Skeletal muscle satellite cell (primary cell): ENCODE measurements around the gene WRNIP1.

ENCODE experiments used
- H3K27me3 ChIP-seq: 2 replicates; pipeline ENCODE4 v1.7.0; 2013; ENCODE audit warnings: low read length; ENCODE audit not compliant: control insufficient read depth, insufficient read depth
- H3K36me3 ChIP-seq: 2 replicates; pipeline ENCODE4 v1.7.0; 2013; ENCODE audit warnings: mild to moderate bottlenecking, control low read depth, low read length; ENCODE audit not compliant: insufficient read depth
- H3K4me1 ChIP-seq: 2 replicates; pipeline ENCODE4 v1.7.0; 2013; ENCODE audit warnings: low read length; ENCODE audit not compliant: control insufficient read depth, insufficient read depth
- H3K4me2 ChIP-seq: 2 replicates; pipeline ENCODE4 v1.7.0; 2013; ENCODE audit warnings: mild to moderate bottlenecking, low read length
- H3K4me3 ChIP-seq: 2 replicates; pipeline ENCODE4 v1.7.0; 2013; ENCODE audit warnings: low read length
- H3K9ac ChIP-seq: 2 replicates; pipeline ENCODE4 v1.7.0; 2013; ENCODE audit warnings: mild to moderate bottlenecking, low read depth, low read length, moderate library complexity
- H3K9me3 ChIP-seq: replicated peaks from 2 replicates; pipeline ENCODE4 v1.7.0; 2013; ENCODE audit warnings: mild to moderate bottlenecking, control low read depth, low read length

The WRNIP1 gene

DNA sequence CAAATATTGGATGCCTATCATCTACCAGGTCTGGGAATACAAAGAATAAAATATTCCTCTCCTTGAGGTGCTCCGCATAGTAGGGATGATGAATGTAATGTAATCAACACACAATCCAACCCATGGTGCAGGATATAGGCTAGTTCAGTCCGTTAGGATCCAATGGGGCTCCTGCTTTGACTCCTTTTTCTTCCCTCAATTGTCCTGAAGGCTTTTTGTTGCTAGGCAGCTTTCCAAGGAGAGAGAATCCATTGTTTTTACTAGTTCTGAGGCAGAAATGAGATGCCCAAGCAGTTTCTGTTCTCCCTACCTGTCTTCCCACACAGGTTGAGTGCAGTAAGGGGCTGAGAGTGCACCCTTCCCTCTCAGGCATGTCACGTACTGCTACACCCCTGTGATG, 12.1 kb downstream of the WRNIP1 start:
- no peak overlapping the region for H3K4me2 ChIP-seq
- no peak overlapping the region for H3K4me3 ChIP-seq
- peaks cover 49% of the 10 kb centered on the region for H3K36me3 ChIP-seq
- no peak overlapping the region for H3K9ac ChIP-seq
- H3K27me3 ChIP-seq: no peaks in the 10 kb centered on the region
- peaks cover 5% of the 10 kb centered on the region for H3K4me1 ChIP-seq
- H3K9me3 ChIP-seq: no peaks in the 10 kb centered on the region

DNA sequence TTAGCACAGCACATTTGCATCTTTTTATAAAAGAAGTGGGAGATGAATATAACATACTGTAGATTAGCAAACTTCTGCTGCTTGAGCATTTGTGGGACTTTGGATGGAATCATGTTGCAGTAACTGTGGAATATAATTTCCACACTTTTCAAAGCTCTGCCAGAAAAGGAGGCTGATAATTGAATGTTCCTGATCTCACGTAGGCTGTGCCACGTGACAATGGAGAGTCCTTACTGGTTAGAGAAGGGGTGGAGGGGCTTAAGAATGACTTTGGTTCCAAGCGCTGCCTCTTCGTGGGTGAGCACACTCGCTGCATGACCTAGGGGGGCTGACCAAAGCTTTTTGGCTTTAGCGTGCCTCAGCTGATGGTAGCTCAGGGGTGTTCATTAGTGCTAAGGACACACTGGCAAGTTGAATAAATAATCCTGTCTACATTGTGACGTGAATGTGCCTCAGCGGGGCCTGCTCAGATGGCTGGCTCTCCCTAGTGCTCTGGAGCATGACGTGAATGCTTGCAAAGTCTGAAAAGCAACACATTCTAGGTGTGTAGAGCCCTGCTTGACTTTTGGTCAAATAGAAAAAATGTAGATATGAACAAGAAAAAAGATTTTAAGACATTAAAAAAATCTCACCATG, 15.0 kb downstream of the WRNIP1 start:
- H3K4me2 ChIP-seq: no peak overlapping the region
- H3K4me1 ChIP-seq: peaks cover 5% of the 10 kb centered on the region
- H3K9ac ChIP-seq: no peak overlapping the region
- H3K9me3 ChIP-seq: no peaks in the 10 kb centered on the region
- peaks cover 51% of the 10 kb centered on the region for H3K36me3 ChIP-seq
- H3K27me3 ChIP-seq: no peaks in the 10 kb centered on the region
- H3K4me3 ChIP-seq: no peak overlapping the region

DNA sequence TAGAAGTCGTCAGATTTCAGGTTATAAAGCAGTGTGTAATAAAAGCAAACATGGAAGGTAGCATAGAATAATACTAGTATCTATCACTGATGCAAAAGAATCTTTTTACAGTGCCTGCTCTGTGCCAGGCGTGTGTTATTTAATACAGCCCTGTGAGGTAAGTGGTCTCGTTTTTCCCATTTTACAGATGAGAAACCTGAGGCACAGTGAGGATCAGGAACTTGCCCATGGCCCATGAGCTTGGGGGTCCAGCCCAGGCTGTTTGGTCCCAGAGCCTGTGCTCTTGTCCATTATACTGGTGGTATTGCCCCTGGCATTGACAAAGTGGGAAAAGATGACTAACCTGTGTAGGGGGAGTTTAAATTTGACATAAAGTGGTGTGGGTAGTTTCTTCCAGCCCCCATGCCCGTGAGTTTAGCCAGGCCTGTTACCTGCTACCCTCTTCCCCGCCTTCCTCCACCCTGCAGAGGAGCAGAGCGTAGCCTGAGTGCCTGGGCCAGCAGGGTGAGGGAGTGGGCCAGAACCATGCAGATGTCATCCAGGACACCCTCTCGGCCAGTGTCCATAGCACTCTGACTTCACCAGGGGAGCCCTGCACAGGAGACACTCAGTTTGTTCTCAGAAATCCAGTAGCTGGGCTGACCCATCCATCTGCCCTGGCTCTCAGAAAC, 16.6 kb downstream of the WRNIP1 start:
- Histone ChIP-seq H3K36me3 (peaks cover 50% of the 10 kb centered on the region), H3K9ac (no peak overlapping the region), H3K27me3 (no peaks in the 10 kb centered on the region), H3K4me3 (no peak overlapping the region), H3K9me3 (no peaks in the 10 kb centered on the region), H3K4me1 (peaks cover 5% of the 10 kb centered on the region), H3K4me2 (no peak overlapping the region)

DNA sequence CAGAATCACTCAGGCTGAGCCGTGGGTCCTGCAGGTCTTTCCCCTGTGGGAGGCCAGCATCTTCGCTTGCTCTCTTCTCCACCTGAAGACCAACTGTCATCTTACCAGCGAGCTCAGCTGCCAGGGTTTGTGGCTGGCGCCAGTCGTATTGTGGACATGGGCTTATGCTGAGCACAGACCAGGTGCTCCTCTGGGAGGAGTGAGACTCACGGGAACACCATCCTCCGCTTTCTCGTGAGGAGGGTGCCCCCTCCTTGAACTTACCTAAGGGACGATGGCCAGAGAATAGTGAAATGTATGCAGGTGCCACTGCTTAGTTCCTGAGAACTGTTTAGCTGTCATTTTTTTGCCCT, 17.1 kb downstream of the WRNIP1 start:
- Histone ChIP-seq H3K4me3 (no peak overlapping the region), H3K27me3 (no peaks in the 10 kb centered on the region), H3K36me3 (peaks cover 50% of the 10 kb centered on the region), H3K4me2 (no peak overlapping the region), H3K9ac (no peak overlapping the region), H3K4me1 (peaks cover 5% of the 10 kb centered on the region), H3K9me3 (no peaks in the 10 kb centered on the region)

DNA sequence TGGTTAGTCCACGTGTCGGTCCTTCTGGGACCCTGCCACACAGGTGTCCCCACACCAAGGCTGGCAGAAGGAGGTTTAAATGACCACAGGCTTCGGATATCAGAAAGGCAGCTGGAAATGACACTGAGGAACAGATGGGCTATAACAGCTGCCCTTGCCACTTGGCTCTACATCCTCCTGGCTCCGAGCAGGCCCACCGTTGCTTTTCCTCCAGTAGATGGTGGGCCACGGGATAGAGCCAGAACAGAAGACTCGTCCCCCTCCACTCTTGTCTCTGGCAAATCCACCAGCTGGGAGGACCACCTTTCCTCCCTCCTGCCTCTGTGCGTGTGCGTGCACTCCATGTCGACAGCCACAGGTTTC, 17.6 kb downstream of the WRNIP1 start:
- Histone ChIP-seq H3K9me3 (no peaks in the 10 kb centered on the region), H3K27me3 (no peaks in the 10 kb centered on the region), H3K4me1 (peaks cover 1% of the 10 kb centered on the region), H3K9ac (no peak overlapping the region), H3K4me3 (no peak overlapping the region), H3K4me2 (no peak overlapping the region), H3K36me3 (peaks cover 50% of the 10 kb centered on the region)

DNA sequence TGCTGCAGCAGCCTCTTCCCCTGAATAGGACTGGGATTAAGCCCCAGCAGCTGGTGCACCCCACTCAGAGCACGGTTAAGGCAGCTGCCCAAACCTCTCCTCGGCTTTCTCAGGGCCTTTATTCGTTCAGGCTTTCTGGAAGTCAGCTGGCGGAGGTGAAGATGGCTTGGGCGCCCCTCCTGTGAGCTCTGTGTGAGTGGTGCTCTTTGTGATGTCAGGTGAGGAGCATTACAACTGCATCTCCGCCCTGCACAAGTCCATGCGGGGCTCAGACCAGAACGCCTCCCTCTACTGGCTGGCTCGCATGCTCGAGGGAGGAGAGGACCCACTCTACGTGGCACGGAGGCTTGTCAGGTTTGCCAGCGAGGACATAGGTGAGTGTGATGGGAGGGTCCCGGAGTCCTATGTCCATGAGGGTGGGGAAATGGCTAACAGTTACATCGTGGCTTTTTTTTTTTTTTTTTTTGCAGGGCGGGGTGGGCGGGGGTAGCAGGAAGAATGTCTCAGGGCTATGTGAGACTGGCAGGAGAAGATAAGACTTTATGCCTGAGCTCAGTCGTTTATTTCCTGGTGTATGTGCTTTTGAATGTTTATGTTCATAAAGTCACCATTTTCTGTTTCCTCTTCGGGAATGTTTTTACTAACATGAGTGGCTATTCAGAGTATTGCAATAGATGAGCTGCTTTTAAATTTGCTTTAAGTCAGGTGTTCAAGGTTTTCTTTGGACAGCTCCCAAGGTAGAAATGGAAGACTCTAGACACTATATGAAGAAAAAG, 18.2 kb downstream of the WRNIP1 start:
- Histone ChIP-seq H3K4me3 (no peak overlapping the region), H3K4me1 (no peaks in the 10 kb centered on the region), H3K27me3 (no peaks in the 10 kb centered on the region), H3K9me3 (no peaks in the 10 kb centered on the region), H3K36me3 (peaks cover 50% of the 10 kb centered on the region), H3K9ac (no peak overlapping the region), H3K4me2 (no peak overlapping the region)

DNA sequence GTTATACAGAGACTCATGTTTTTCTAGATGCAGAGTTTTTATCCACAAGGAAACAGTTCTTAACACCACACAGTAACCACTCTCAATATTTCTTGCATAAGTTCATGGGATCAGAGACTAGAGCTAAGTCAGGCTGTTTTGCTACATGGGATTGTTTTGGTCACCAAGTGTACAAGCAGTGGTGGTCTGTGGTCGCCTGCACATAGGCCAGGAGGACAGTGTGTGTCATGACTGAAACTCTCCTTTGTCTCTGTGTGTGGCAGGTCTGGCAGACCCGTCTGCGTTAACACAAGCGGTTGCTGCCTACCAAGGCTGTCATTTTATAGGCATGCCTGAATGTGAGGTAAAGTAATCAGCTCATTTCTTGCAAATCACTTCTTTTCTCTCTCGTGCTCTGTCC, 18.9 kb downstream of the WRNIP1 start:
- Histone ChIP-seq H3K27me3 (no peaks in the 10 kb centered on the region), H3K4me3 (no peak overlapping the region), H3K36me3 (peaks cover 45% of the 10 kb centered on the region), H3K4me1 (peaks cover 3% of the 10 kb centered on the region), H3K4me2 (no peak overlapping the region), H3K9me3 (no peaks in the 10 kb centered on the region), H3K9ac (no peak overlapping the region)

DNA sequence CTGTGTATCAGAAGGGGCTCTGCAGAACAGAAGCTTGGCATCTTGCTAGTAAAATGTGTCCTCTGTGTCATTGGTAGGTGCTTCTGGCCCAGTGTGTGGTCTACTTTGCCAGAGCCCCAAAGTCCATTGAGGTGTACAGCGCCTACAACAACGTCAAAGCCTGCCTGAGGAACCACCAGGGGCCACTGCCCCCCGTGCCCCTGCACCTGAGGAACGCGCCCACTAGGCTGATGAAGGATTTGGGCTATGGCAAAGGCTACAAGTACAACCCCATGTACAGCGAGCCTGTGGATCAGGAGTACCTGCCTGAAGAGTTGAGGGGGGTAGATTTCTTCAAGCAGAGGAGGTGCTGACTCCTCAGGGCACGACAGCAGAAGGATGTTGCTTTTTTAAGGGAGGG, 19.7 kb downstream of the WRNIP1 start:
- H3K9me3 ChIP-seq: no peaks in the 10 kb centered on the region
- no peak overlapping the region for H3K4me3 ChIP-seq
- H3K9ac ChIP-seq: no peak overlapping the region
- H3K4me2 ChIP-seq: no peak overlapping the region
- no peaks in the 10 kb centered on the region for H3K27me3 ChIP-seq
- H3K4me1 ChIP-seq: peaks cover 7% of the 10 kb centered on the region
- H3K36me3 ChIP-seq: peaks cover 36% of the 10 kb centered on the region

DNA sequence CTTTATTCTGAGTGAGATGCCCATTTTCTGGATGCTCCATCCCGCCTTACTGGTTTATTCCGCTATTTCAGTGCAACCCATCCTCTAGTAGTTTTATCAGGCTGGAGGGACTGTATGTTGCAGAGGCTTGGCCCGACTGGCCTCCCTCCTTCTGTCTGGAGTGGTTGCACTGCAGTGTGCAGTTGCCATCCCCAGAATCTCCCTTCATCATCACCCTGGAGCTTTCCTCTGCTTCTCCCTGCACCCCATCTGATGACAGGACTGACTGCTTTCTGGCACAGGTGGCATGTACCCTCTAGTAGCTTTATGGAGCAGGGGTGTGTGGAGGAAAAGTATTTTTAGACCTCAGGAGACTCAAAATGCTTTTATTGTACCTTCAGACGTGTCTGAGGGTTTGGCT, 21.1 kb downstream of the WRNIP1 start:
- H3K4me3 ChIP-seq: no peak overlapping the region
- H3K4me1 ChIP-seq: peaks cover 18% of the 10 kb centered on the region
- peaks cover 23% of the 10 kb centered on the region for H3K36me3 ChIP-seq
- H3K9ac ChIP-seq: no peak overlapping the region
- no peaks in the 10 kb centered on the region for H3K9me3 ChIP-seq
- H3K4me2 ChIP-seq: no peak overlapping the region
- H3K27me3 ChIP-seq: no peaks in the 10 kb centered on the region

DNA sequence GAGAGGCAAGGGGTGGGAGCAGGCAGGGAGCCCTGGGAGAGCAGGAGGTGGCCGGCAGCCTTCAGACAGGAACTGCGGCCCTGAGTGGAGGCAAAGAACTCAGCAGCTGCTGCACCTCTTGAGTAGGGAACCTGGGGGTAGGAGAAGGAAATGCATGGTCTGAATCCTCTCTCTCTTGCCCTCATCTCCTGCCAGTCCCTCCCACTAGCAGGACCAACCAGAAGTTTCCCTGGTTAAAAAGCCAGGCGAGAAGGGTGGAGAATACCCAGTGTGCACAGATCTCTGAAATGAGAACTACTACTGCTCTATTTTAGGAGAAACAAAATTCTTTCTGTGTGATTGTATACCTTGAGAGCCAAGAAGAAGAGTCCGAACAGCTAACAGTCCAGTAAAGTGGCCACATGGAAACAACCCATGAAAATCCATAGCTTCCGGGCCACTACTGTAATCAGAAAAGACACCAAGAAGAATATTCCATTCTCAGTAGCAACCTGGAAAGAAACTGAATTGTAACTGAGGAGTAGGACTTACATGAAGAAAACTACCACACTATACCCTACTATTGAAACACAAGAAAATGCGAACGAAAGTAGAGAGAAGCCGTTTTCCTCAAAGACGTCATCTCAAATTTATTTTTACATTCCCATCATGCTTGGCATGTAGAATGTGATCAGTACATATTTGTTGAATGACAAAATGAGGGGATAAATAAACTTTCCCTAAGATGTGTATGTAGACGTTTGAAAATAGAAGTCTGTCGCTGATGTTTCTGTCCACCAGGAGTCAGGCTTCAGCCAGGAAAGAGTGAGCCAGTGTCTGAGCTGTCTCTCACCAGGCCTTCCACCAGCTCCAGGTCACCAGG, 25.6 kb downstream of the WRNIP1 start:
- Histone ChIP-seq H3K9me3 (no peaks in the 10 kb centered on the region), H3K4me2 (peak overlapping the region; percentile 66), H3K4me1 (peaks cover 22% of the 10 kb centered on the region), H3K4me3 (peak overlapping the region; percentile 30), H3K36me3 (no peaks in the 10 kb centered on the region), H3K9ac (peak overlapping the region; percentile 80), H3K27me3 (no peaks in the 10 kb centered on the region)

DNA sequence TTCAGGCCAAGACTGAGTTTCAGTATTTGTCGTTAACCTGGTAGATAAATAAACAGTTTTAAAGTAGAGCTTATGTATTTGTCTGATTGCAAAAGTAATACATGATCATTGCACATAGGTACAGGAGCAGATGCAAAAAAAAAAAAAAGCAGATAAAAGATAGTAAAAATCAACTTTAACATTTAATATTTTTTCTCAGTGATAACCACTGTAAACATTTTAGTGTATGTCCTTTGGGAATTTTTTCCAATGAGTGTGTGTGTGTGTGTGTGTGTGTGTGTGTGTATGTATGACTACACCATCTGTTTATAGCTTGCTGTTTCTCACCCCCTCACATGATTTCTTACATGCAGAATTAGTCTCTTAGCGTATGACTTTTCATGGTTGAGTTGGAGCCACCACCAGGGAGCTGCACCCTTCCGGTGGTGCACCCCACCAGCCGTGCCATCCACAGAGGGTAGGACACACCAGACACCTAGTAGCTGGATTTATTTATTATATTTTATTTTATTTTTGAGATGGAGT, 26.3 kb downstream of the WRNIP1 start:
- H3K36me3 ChIP-seq: no peaks in the 10 kb centered on the region

More for the DNA sequence above, 26.3 kb downstream of the WRNIP1 start:
- Histone ChIP-seq H3K4me1 (peaks cover 22% of the 10 kb centered on the region), H3K27me3 (no peaks in the 10 kb centered on the region), H3K4me2 (no peak overlapping the region), H3K4me3 (no peak overlapping the region), H3K9ac (peak overlapping the region; percentile 13), H3K9me3 (no peaks in the 10 kb centered on the region)
